Measurements from ENCODE around the gene ZFP69B. TPM values are rescaled to one million over a fixed set of nuclear protein-coding genes. Genes with fewer than 3 reads are reported as not detected.

ZFP69B gene
- total and polyA plus RNA-seq, 2 donors (not counting 3 experiments of a cell fraction or from before 2014, with no cell fraction given), result 0.81 to 3.4 TPM

- FAIRE-seq, result peak; percentile 83
- no peak for TF ChIP-seq JUN (IDR thresholded peaks at IDR 0.05; ENCODE audit: borderline replicate concordance, insufficient read depth, insufficient read length, low read depth)
- no peak for TF ChIP-seq MAX (IDR thresholded peaks at IDR 0.05; ENCODE audit: insufficient read depth, insufficient read length)
- no peak for TF ChIP-seq MYC (IDR thresholded peaks at IDR 0.05; ENCODE audit: low read depth, low read length)
- TF ChIP-seq FOS (IDR thresholded peaks at IDR 0.05; ENCODE audit: borderline replicate concordance, insufficient read depth, low read length), result no peak
- peak; percentile 67 to 82 for TF ChIP-seq CTCF (IDR thresholded peaks at IDR 0.05; ENCODE audit: extremely low read depth in 1 of 2, insufficient read depth in 1 of 2, low read depth in 1 of 2, low read length in 2 of 2)
- no peak for TF ChIP-seq EZH2 (IDR thresholded peaks at IDR 0.05; ENCODE audit: borderline replicate concordance, low read depth, low read length, severe bottlenecking)
- TF ChIP-seq GATA2 (IDR thresholded peaks at IDR 0.05; ENCODE audit: insufficient read depth, insufficient read length, low read depth, low read length), result peak; percentile 29
- TF ChIP-seq POLR2A (IDR thresholded peaks at IDR 0.05; ENCODE audit: low read depth, low read length), result no peak
- TF ChIP-seq POLR2AphosphoS5 (IDR thresholded peaks at IDR 0.05; ENCODE audit: insufficient read depth, low read depth, low read length), result no peak
- Histone ChIP-seq H3K9me3 (replicated peaks; ENCODE audit: control insufficient read depth, insufficient read depth, low read length) (no peaks in the 10 kb centered on the region), H4K20me1 (replicated peaks; ENCODE audit: control insufficient read depth, extremely low read depth, insufficient read depth, low read length) (no peaks in the 10 kb centered on the region), H3K9me1 (replicated peaks; ENCODE audit: control insufficient read depth, extremely low read depth, insufficient read depth, low read length) (no peaks in the 10 kb centered on the region), H3K4me3 (replicated peaks in 1 of 3; ENCODE audit: insufficient read depth in 1 of 3, low read depth in 1 of 3, low read length in 3 of 3) (no peak overlapping the region), H3K4me2 (ENCODE audit: insufficient read depth, low read length) (no peak overlapping the region), H3K79me2 (ENCODE audit: control insufficient read depth, insufficient read depth, low read length) (no peaks in the 10 kb centered on the region), H3K27me3 (ENCODE audit: control insufficient read depth in 2 of 2, insufficient read depth in 2 of 2, low read length in 2 of 2) (no peaks in the 10 kb centered on the region), H3K27ac (ENCODE audit: insufficient read depth, low read depth, low read length) (no peak overlapping the region), H3K4me1 (ENCODE audit: control insufficient read depth, extremely low read depth, insufficient read depth, low read length) (no peaks in the 10 kb centered on the region), H3K36me3 (ENCODE audit: control insufficient read depth in 2 of 2, extremely low read depth in 1 of 2, insufficient read depth in 2 of 2, low read length in 2 of 2) (no peaks in the 10 kb centered on the region), H2AFZ (ENCODE audit: low read depth, low read length) (no peak overlapping the region), H3K9ac (replicated peaks; ENCODE audit: extremely low read depth, insufficient read depth, low read length) (no peak overlapping the region)
- dilution Hi-C loops (cut with MboI; ENCODE audit: extremely low pct_ligation_motif_present, low sequenced_read_pairs) (no loop called here), intact Hi-C loops (cut with micrococcal nuclease) (loop anchor here (1.0 kb wide), 1 partner anchor 294 kb away; no protein-coding TSS in a partner anchor)
- BruUV-seq (replicated peaks), result no TSS peak
- ChIA-PET POLR2A (no interaction called here), CTCF (interaction anchor here (0.6 to 4.3 kb wide), 38 partner anchors 8 to 466 kb away, joined by 3 to 105 read pairs (median 5); partner anchors contain the start of genes EXO5, SMAP2, ZFP69B and ZNF684)
- DNase-seq (ENCODE audit: low read depth, low spot score), result peak; percentile 51
These were observed 11.8 kb upstream of the ZFP69B start for GRCh38 chr1:40438391-40439015.

All from endothelial cell of umbilical vein (primary cell).